IMR-90 (cell line): ENCODE measurements around the gene NEUROD2. TPM values are rescaled to one million over a fixed set of nuclear protein-coding genes. Genes with fewer than 3 reads are reported as not detected.

Experiments
- ATAC-seq: fragments of 200-7000 bp; cut with Tn5 transposase; 2 replicates; pipeline ENCODE4 v1.9.1; 2020; ENCODE audit warnings: low read depth, mild to moderate bottlenecking, moderate library complexity
- BruUV-seq: library from RNA; stranded (reverse); fragments of 400-500 nt; replicated peaks from 2 replicates; lab custom pipeline; 2021; lab: Mats Ljungman, UMichigan
- CTCF ChIA-PET: fragments of 300-600 bp; formaldehyde crosslinking; extraction: SDS; loops from one replicate; lab custom pipeline; 2021; ENCODE audit warnings: antibody characterized with exemption; lab: Yijun Ruan, JAX
- POLR2A ChIA-PET: fragments of 300-600 bp; sonication (Branson Sonifier 250); formaldehyde crosslinking; loops from one replicate; lab custom pipeline; 2022; ENCODE audit warnings: antibody characterized with exemption; ENCODE audit not compliant: unreplicated experiment; lab: Charles Lee
- DNase-seq: peaks from one replicate; pipeline ENCODE4 v3.0.0; 2013
- H2AFZ ChIP-seq: replicated peaks from 2 replicates; pipeline ENCODE3; 2013; ENCODE audit warnings: low read length, mild to moderate bottlenecking; ENCODE audit not compliant: poor library complexity
- H2AK5ac ChIP-seq: 2 replicates; pipeline ENCODE4 v1.6.1; 2013; ENCODE audit warnings: low read depth, low read length, inconsistent platforms
- H2AK9ac ChIP-seq: replicated peaks from 2 replicates; pipeline ENCODE3; 2013; ENCODE audit warnings: mild to moderate bottlenecking, low read depth, low read length, moderate library complexity; ENCODE audit not compliant: poor library complexity
- H2BK120ac ChIP-seq: 2 replicates; pipeline ENCODE4 v1.6.1; 2013; ENCODE audit warnings: low read depth, low read length, inconsistent platforms
- H2BK15ac ChIP-seq: 3 replicates; pipeline ENCODE4 v1.6.1; 2013; ENCODE audit warnings: low read depth, low read length, inconsistent platforms
- H2BK20ac ChIP-seq: 2 replicates; pipeline ENCODE4 v1.6.1; 2013; ENCODE audit warnings: low read depth, mild to moderate bottlenecking, inconsistent platforms, low read length, moderate library complexity
- H2BK5ac ChIP-seq: 2 replicates; pipeline ENCODE4 v1.6.1; 2013; ENCODE audit warnings: mild to moderate bottlenecking, low read depth, low read length, inconsistent platforms; ENCODE audit not compliant: poor library complexity, severe bottlenecking
- H3K14ac ChIP-seq: replicated peaks from 2 replicates; pipeline ENCODE4 v1.6.1; 2013; ENCODE audit warnings: low read depth, low read length, inconsistent platforms
- H3K18ac ChIP-seq: 2 replicates; pipeline ENCODE4 v1.6.1; 2013; ENCODE audit warnings: low read depth, low read length, control low read depth
- H3K23ac ChIP-seq: 2 replicates; pipeline ENCODE4 v1.6.1; 2013; ENCODE audit warnings: low read depth, low read length, inconsistent platforms
- H3K27ac ChIP-seq: 2 replicates; pipeline ENCODE4 v1.5.1; 2013; ENCODE audit warnings: mild to moderate bottlenecking, control low read depth, low read length; ENCODE audit not compliant: insufficient read depth
- H3K27me3 ChIP-seq: 2 replicates; pipeline ENCODE4 v1.6.1; 2013; ENCODE audit warnings: low read length; ENCODE audit not compliant: control insufficient read depth, insufficient read depth
- H3K36me3 ChIP-seq: 2 replicates; pipeline ENCODE4 v1.6.1; 2013; ENCODE audit warnings: low read length, mixed read lengths; ENCODE audit not compliant: control insufficient read depth, insufficient read depth
- H3K4ac ChIP-seq: 2 replicates; pipeline ENCODE4 v1.6.1; 2013; ENCODE audit warnings: low read depth, low read length, inconsistent platforms
- H3K4me1 ChIP-seq: 2 replicates; pipeline ENCODE4 v1.6.1; 2013; ENCODE audit warnings: low read length, mixed read lengths; ENCODE audit not compliant: control insufficient read depth, insufficient read depth
- H3K4me2 ChIP-seq: 2 replicates; pipeline ENCODE4 v1.6.1; 2013; ENCODE audit warnings: low read depth, mild to moderate bottlenecking, control low read depth, low read length, moderate library complexity
- H3K4me3 ChIP-seq: 2 replicates; pipeline ENCODE4 v1.5.1; 2013; ENCODE audit warnings: low read depth, mild to moderate bottlenecking, control low read depth, low read length, moderate library complexity; ENCODE audit not compliant: insufficient read depth
- H3K56ac ChIP-seq: 2 replicates; pipeline ENCODE4 v1.6.1; 2013; ENCODE audit warnings: low read length, inconsistent platforms; ENCODE audit not compliant: insufficient read depth; ENCODE audit errors: extremely low read depth
- H3K79me1 ChIP-seq, 2 experiments: 2 replicates each; pipeline ENCODE4 v1.6.1; 2013; ENCODE audit warnings: low read length in 2 of 2, inconsistent platforms in 1 of 2, low read depth in 1 of 2
- H3K9ac ChIP-seq: 2 replicates; pipeline ENCODE4 v1.6.1; 2013; ENCODE audit warnings: low read depth, low read length, control low read depth
- H3K9me1 ChIP-seq: 2 replicates; pipeline ENCODE4 v1.6.1; 2013; ENCODE audit warnings: low read length, inconsistent platforms; ENCODE audit not compliant: insufficient read depth
- H3K9me3 ChIP-seq: 2 replicates; pipeline ENCODE4 v1.6.1; 2013; ENCODE audit warnings: low read length; ENCODE audit not compliant: control insufficient read depth, insufficient read depth
- H4K20me1 ChIP-seq: 2 replicates; pipeline ENCODE4 v1.6.1; 2013; ENCODE audit warnings: low read length, inconsistent platforms; ENCODE audit not compliant: insufficient read depth
- H4K5ac ChIP-seq: 2 replicates; pipeline ENCODE4 v1.6.1; 2013; ENCODE audit warnings: mild to moderate bottlenecking, low read depth, low read length, control low read depth
- H4K8ac ChIP-seq, 2 experiments: 2 replicates each; pipeline ENCODE4 v1.6.1; 2013; ENCODE audit warnings: low read depth in 2 of 2, low read length in 2 of 2, control low read depth in 1 of 2, inconsistent platforms in 1 of 2
- H4K91ac ChIP-seq: 2 replicates; pipeline ENCODE4 v1.6.1; 2013; ENCODE audit warnings: low read depth, low read length, inconsistent platforms; ENCODE audit not compliant: insufficient read depth
- CEBPB ChIP-seq: IDR thresholded peaks from 2 replicates; pipeline ENCODE4 v1.6.1; 2012; ENCODE audit warnings: low read depth, low read length, improper control_type of control experiment
- FOS ChIP-seq: fragments of 150-350 bp; IDR thresholded peaks from 2 replicates; pipeline ENCODE4 v1.6.1; 2016; ENCODE audit warnings: low read depth, low read length
- POLR2A ChIP-seq: IDR thresholded peaks from 2 replicates; pipeline ENCODE4 v1.6.1; 2012; ENCODE audit warnings: mild to moderate bottlenecking, low read depth, low read length
- RCOR1 ChIP-seq: IDR thresholded peaks from 2 replicates; pipeline ENCODE4 v1.6.1; 2012; ENCODE audit warnings: mild to moderate bottlenecking, low read length, improper control_type of control experiment; ENCODE audit not compliant: insufficient replicate concordance
- RFX5 ChIP-seq: IDR thresholded peaks from 2 replicates; pipeline ENCODE4 v1.8.0; 2012; ENCODE audit warnings: low read depth, mild to moderate bottlenecking, low read length, moderate library complexity
- WGBS, 2 experiments: methylation state at CpG; one replicate each; pipeline versions ENCODE4 v1.1.5 to v1.1.7; 2013; ENCODE audit warnings: missing lambda C conversion rate in 2 of 2; ENCODE audit not compliant: insufficient read length in 1 of 2; ENCODE audit errors: extremely low coverage in 2 of 2; 5-methylcytosine and 5-hydroxymethylcytosine counted together
- dilution Hi-C: fragments of 300-500 bp; cut with HindIII; formaldehyde crosslinking; loops from one replicate; pipeline ENCODE4 v1.14.3; 2018; ENCODE audit warnings: low sequenced_read_pairs; ENCODE audit not compliant: unreplicated experiment
- in situ Hi-C: fragments of 300-500 bp; cut with MboI; formaldehyde crosslinking; loops from 3 replicates; pipeline ENCODE4 v1.14.3; 2019; ENCODE audit warnings: low sequenced_read_pairs, inconsistent platforms, mixed read lengths
- intact Hi-C: fragments of 100-400 bp; cut with micrococcal nuclease; formaldehyde crosslinking; loops from 2 replicates; pipeline ENCODE4 v1.10.0; 2022
- polyA plus RNA-seq, 3 experiments: library from polyadenylated mRNA; depleted of rRNA; stranded (reverse); fragments of >200 nt; gene quantifications; 2 replicates each; pipeline ENCODE4 v1.2.3, GENCODE V29; 2012; ENCODE audit warnings: low replicate concordance in 1 of 3
- total RNA-seq: library from RNA; depleted of rRNA; stranded (reverse); fragments of >200 nt; gene quantifications from 2 replicates; pipeline ENCODE4 v1.2.3, GENCODE V29; 2012
- TF ChIP-seq, protein P1 (sequence below): fragments of 150-350 bp; IDR thresholded peaks from 2 replicates; pipeline ENCODE4 v1.6.1; 2016; ENCODE audit warnings: low read depth, mild to moderate bottlenecking, low read length, moderate library complexity, borderline replicate concordance
- TF ChIP-seq, protein P2 (sequence below): fragments of 150-350 bp; IDR thresholded peaks from 2 replicates; pipeline ENCODE4 v1.6.1; 2017; ENCODE audit warnings: mild to moderate bottlenecking, antibody characterized with exemption, low read length, low read depth

NEUROD2 gene
- total and polyA plus RNA-seq, 2 of the 4 experiments (the other 2 are of a cell fraction) = not detected

DNA sequence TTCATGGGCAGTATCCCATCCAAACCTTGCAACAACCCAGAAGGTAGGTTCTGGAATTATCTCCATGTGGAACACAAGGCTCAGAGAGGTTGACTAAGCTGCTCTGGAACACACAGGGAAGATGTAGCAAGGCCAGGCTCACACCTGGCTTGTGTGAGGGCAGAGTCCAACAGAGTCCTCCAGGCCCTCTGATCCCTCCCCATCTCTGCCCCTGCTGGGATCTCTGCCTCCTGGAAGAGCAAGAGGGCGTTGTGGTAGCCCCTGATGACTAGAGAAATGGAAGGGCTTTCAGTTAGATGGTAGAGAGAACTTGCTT is 12.0 kb upstream of the NEUROD2 start:
- POLR2A ChIA-PET = no interaction called here
- H3K9me1 ChIP-seq = no peaks in the 10 kb centered on the region
- no TSS peak for BruUV-seq

More for the DNA sequence above, 12.0 kb upstream of the NEUROD2 start:
- Histone ChIP-seq H3K4me3 (no peak overlapping the region), H3K9me3 (no peaks in the 10 kb centered on the region), H3K36me3 (no peaks in the 10 kb centered on the region), H3K56ac (no peak overlapping the region), H2BK15ac (no peak overlapping the region), H2AK5ac (no peak overlapping the region; the same call in 1 of the 2 replicates), H3K4ac (no peak overlapping the region), H2AK9ac (no peak overlapping the region), H3K9ac (no peak overlapping the region), H4K20me1 (no peaks in the 10 kb centered on the region), H3K4me2 (no peak overlapping the region), H2AFZ (no peak overlapping the region), H4K5ac (no peak overlapping the region), H3K18ac (no peak overlapping the region), H4K8ac (no peak overlapping the region), H3K27me3 (peaks cover 44% of the 10 kb centered on the region), H2BK120ac (no peak overlapping the region), H3K14ac (no peak overlapping the region), H3K23ac (no peak overlapping the region), H2BK20ac (no peak overlapping the region), H3K27ac (no peak overlapping the region), H4K91ac (no peak overlapping the region), H3K79me1 (no peaks in the 10 kb centered on the region), H3K4me1 (no peaks in the 10 kb centered on the region), H2BK5ac (no peak overlapping the region)
- no peak for ATAC-seq
- in situ Hi-C loops (loop anchor here (5.0 kb wide), 1 partner anchor 77 kb away; no protein-coding TSS in a partner anchor), dilution Hi-C loops (no loop called here), intact Hi-C loops (loop anchor here (10.0 kb wide), 1 partner anchor 365 kb away; the partner anchor contains the start of gene PSMD3)
- TF ChIP-seq RCOR1 (no peak), CEBPB (no peak), FOS (no peak), POLR2A (no peak), RFX5 (no peak)
- TF ChIP-seq, protein P1, sequence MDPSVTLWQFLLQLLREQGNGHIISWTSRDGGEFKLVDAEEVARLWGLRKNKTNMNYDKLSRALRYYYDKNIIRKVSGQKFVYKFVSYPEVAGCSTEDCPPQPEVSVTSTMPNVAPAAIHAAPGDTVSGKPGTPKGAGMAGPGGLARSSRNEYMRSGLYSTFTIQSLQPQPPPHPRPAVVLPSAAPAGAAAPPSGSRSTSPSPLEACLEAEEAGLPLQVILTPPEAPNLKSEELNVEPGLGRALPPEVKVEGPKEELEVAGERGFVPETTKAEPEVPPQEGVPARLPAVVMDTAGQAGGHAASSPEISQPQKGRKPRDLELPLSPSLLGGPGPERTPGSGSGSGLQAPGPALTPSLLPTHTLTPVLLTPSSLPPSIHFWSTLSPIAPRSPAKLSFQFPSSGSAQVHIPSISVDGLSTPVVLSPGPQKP = no peak
- TF ChIP-seq, protein P2, sequence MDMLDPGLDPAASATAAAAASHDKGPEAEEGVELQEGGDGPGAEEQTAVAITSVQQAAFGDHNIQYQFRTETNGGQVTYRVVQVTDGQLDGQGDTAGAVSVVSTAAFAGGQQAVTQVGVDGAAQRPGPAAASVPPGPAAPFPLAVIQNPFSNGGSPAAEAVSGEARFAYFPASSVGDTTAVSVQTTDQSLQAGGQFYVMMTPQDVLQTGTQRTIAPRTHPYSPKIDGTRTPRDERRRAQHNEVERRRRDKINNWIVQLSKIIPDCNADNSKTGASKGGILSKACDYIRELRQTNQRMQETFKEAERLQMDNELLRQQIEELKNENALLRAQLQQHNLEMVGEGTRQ = no peak
- no CpG with 5 or more reads among the region's 1 CpG for WGBS, 2 experiments
- DNase-seq = no peak
- CTCF ChIA-PET = no interaction called here
